ENCODE results near the gene WNT6. TPM values are rescaled to one million over a fixed set of nuclear protein-coding genes. Genes with fewer than 3 reads are reported as not detected.

WNT6 gene
- total RNA-seq, 2 donors from 2014 or later: 0.23 to 0.24 TPM

DNA sequence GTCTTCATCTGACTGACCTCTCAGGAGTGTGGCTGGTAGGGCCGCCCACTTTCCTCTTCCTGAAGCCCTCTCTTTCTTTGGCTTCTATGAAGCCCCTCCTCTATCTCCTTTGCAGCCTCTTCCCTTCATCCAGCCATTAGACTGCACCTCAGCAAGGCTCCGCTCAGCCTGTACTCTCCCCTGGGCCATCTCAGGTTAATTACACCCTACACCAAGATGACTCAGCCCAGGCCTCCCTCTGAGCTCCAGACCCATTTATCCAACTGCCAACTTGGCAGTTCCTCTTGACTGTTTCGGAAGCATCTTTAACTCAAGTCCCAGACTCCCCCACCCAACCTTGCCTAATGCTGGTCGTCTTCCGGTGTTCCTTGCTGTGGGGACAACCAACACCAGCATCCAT is 5.8 kb upstream of the WNT6 start:
- intact Hi-C loops (cut with DNase I): loop anchor here in 1 of 2 donors (10.0 kb wide), 2 partner anchors 139 to 781 kb away; partner anchors contain the start of gene TTLL4
- DNase-seq (ENCODE audit: low spot score): peak; percentile 25

DNA sequence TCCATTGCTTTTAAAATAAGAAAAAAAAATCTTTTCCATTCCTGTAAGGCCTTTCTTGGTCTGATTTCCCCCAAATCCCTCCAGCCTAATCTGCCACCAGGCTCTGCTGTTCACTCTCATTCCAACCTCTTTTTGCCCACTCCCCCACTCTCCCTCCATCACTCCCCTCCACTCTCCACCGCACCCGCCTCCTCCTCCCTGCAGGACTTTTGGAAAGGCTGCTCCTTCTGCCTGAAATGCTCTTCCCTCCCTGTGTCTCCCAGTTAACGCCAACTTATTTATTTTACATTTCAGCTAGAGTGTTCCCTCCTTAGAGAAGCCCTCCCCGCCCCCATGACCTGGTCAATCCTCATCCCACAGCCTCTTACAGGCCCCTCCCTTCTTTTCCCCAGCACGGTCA is 4.7 kb upstream of the WNT6 start:
- peak; percentile 38 for DNase-seq (ENCODE audit: low spot score)
- intact Hi-C loops (cut with DNase I): loop anchor here in 1 of 2 donors (10.0 kb wide), 2 partner anchors 140 to 780 kb away; partner anchors contain the start of gene TTLL4

DNA sequence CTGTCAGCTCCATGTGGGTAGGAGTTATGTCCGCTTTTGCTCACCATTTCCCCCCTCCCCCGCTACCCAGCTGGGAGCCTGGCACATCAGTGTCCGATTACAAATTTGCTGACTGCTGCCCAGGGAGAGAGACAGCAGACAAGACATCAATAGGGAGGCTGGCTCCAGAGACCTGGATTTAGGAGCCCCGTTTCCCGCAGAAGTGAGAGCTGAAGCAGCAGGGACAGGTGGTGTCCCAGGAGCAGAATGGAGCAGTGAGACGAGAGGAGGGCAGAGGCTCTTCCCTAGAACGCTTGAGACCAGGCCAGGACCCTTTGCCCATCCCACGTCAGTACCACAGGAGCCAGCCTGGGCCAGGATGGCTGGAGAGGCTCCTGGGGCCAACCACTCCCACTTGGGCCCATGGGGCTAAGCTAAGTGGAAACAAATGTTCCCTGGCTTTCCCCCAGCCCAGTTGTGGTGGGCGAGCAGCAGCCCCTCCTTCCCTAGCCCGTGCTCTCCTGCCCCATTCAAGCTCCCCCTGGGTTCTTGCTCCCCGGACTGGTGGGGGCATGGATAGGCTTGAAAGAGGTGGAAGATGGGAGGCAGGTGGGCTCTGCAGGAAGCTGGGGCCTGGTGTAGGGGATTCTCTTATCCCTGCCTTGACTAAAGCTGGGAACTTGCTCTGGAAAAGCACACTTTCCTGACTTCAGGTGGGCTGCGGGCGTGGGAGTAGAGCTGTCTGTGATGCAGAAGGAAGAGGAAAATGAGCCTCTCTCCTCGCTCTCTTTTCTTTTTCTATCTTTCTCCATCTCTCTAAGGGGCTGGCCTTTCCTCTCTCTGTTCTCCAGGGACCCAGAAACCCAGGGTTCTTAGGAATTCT is 4.1 kb upstream of the WNT6 start:
- DNase-seq (ENCODE audit: low spot score): peak; percentile 43
- intact Hi-C loops (cut with DNase I): loop anchor here in 1 of 2 donors (10.0 kb wide), 2 partner anchors 141 to 779 kb away; partner anchors contain the start of gene TTLL4

DNA sequence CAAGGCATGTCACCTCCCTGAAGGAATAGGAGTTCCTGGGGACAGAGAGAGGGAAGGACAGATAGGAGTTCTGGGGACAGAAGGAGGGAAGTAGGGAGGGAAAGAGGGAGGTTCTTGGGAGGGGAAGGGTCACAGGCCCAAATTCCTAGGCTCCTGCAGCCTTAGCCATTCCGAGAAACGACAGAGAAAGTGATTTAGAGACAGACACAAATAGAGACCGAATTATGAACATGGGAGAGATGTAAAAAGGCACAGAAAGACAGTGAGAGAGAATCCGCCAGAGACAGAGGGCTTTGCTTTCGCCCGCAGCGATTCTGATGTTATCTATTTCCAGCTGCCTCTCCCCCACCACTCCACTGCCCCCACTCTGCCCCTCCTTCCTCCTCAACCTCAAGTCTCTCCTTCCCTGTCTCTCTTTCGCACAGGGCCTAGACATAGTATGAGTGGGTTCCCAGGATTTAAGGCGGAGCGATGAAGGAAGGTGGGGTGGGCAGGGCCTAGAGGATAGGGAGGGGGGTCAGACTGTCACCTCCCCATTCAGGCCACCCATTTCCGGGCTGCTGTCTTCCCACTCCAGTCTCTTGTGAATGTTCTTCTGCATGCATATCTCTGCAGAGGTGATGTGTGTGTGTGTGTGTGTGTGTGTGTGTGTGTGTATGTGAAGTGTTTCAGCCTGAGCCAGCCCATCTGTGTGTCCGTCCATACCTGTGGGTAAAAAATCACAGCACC is 3.3 kb upstream of the WNT6 start:
- DNase-seq (ENCODE audit: low spot score): peak; percentile 34
- intact Hi-C loops (cut with DNase I): loop anchor here in 1 of 2 donors (10.0 kb wide), 2 partner anchors 142 to 778 kb away; partner anchors contain the start of gene TTLL4

DNA sequence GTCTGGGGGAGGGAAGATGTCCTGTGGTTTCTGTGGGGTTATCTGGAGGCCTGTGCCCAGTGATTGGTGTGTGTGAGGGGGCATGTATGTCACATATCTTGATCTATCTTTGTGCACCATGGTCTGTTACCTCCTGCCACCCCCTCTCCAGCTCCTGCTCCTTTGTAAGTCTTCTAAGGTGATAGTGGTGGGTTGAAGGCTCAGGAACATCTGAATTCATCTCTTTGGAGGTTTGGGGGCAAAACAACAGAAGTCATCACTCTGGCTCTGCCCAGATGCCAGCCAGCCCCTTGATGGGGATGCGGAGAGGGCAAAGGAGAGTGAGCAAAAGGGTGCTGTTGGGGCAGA is 2.7 kb upstream of the WNT6 start:
- peak; percentile 62 for DNase-seq (ENCODE audit: low spot score)
- intact Hi-C loops (cut with DNase I): loop anchor here in 1 of 2 donors (10.0 kb wide), 2 partner anchors 142 to 778 kb away; partner anchors contain the start of gene TTLL4

- intact Hi-C loops (cut with DNase I): loop anchor here in 1 of 2 donors (10.0 kb wide), 2 partner anchors 143 to 777 kb away; partner anchors contain the start of gene TTLL4
- DNase-seq (ENCODE audit: low spot score): peak; percentile 49
Measured at GRCh38 chr2:218857371-218858137, 2.1 kb upstream of the WNT6 start.

DNA sequence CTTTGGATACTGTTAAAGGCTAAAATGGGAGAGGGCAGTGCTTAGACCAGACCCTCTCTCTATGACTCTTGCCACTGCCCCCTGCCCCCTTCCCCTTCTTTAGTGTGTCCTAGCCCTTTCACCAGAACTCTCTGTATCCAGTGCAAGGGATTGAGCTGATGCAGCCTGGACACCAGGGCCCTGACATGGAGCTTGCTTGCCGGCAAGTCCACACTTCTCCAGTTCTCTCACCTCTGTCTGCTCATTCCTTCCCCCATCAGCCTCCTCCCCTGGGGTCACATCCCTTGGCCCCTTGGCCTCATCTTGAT is 1.5 kb upstream of the WNT6 start:
- intact Hi-C loops (cut with DNase I): loop anchor here in 1 of 2 donors (10.0 kb wide), 2 partner anchors 143 to 777 kb away; partner anchors contain the start of gene TTLL4

DNA sequence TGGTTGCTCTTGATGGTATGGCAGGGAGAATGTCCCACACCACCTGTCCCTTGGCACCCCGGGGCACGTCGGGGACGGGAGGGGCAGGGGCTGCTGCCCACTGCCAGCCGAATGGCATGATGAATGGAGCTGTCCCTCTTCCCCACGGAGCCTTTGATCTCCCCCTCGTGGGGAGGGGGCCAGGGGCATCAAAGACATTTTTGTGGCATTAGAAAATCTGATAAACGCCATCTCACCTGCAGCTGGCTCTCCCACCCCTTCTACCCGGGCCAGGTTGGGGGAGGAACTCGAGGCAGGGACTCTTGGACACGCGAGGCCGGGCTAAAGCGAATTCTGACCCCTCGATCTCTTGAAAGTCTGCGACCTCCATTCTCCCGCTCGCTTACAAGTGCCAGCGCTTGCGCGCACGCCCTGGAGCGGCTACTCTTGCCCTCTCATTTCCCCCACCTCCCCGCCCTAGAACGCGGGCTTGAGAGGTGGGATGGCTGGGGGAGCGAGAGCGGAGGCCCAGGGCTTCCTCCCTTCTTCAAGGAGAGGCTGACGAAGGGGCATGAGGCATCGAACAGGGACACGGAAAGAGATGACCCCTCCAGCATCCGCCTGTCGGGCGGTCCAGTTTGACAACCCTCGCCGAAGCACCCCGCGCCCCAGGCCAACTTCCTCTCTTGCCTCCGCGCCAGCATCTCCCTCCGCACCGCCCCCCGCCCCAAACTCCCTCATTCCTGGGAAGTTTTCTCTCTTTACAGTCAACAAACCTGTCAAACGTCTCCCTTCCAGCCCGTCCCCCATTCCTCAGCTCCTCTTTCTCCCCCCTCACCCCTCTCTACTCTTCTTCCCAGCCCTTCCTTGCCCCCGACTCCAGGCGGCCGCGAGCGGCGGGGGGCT is 692 bp upstream of the WNT6 start:
- intact Hi-C loops (cut with DNase I): loop anchor here in 1 of 2 donors (10.0 kb wide), 2 partner anchors 144 to 776 kb away; partner anchors contain the start of gene TTLL4

More for the DNA sequence above, 1.5 kb upstream of the WNT6 start:
- DNase-seq (ENCODE audit: low spot score): peak; percentile 73

DNA sequence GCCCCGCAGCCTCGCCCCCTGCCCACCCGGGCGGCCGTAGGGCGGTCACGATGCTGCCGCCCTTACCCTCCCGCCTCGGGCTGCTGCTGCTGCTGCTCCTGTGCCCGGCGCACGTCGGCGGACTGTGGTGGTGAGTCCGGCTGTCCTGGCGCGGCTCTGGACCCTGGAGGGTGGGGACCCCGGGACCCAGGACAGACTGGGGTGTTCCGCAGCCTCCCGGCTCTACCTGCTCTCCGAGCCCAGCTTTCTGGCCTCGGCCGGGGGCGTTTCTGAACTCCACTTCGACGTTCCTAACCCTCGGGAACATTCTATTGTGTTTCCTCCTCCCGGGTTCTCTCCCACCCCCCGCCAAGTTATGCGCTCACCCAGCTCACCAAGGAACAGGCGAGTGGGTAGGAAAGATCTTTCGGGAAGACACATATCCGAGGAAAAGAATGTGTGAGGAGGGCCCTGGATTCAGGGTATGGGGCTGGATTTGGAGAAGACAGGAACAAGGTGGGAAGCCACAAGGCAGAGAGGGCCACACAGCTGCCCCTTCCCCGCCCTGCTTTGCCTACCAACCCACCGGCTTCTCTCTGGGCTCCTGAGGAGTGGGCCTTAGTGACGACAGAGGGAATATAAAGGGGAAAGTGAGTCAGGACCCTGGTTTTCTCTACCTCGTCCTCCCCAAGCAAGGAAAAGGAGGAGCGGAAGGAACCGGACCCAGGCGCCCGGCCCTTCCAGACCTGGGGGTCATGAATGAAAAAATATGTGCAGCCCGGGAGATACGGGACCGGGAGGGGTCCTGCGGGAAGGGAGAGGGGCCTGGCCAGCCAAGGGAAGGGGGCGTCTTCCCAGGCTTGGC is 605 bp downstream of the WNT6 start:
- intact Hi-C loops (cut with DNase I): loop anchor here in 1 of 2 donors (10.0 kb wide), 2 partner anchors 145 to 775 kb away; partner anchors contain the start of gene TTLL4
- peak; percentile 74 for DNase-seq (ENCODE audit: low spot score)

More for the DNA sequence above, 692 bp upstream of the WNT6 start:
- peak; percentile 74 for DNase-seq (ENCODE audit: low spot score)

GRCh38 chr2:218860950-218861381 is 1.4 kb downstream of the WNT6 start:
- DNase-seq (ENCODE audit: low spot score): peak; percentile 79
- intact Hi-C loops (cut with DNase I): no loop called here

DNA sequence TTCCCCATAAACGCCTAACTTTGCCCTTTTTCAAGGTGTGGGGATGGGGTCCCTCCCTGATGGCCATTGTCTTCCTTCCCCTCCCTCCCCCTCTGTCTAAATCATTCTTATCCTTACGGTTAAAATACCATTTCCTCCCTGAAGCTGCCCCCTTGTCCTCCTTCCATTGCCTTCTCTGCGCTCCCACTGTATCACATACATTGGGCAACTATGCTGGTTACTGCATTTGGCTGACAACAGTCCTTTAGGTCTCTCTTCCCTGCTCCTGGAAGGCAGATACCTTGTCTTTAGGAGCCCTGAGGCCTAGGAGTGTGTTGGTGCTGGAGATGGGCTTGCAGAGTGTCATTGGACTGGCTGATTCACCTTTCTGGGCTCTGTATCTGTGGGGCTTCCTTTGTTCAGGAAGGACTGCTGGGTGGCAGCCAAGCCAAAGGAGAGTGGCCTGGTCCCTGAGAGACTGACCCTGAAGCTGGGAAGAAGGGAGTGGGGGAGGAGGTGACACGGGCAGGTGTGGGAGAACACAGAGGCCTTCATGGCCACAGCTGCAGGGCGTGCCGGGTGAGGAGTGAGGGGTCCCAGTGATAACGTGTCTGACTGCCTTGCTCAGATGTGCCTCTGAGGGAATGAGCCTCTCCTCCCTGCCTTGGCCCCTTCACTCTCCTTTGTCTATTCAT is 2.2 kb downstream of the WNT6 start:
- DNase-seq (ENCODE audit: low spot score): peak; percentile 19

DNA sequence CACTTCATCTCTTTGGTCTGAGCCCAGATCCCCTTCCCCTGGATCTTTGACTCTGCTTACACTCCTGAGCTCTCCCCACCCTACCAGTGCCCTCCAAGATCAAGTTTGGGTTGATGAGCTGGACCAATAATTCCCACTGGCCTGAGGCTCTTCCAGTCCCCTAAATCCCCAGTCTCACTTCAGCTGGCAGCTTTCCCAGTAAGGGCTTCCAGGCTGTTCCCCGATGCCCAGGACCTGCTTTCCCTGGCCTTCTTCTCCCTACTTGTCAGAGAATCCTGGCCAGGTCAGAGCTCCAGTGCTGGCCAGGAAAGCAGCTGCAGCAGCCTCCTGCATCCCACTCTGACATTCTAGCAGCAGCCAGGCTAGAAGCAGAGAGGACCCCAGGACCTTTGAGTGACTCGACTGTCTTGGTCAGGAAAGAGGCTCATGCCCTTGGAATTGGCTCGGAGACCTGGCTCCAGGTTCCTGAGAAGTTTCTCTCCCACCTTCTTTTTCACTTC is 3.5 kb downstream of the WNT6 start:
- peak; percentile 28 for DNase-seq (ENCODE audit: low spot score)
- intact Hi-C loops (cut with DNase I): no loop called here

More for the DNA sequence above, 2.2 kb downstream of the WNT6 start:
- intact Hi-C loops (cut with DNase I): no loop called here

DNA sequence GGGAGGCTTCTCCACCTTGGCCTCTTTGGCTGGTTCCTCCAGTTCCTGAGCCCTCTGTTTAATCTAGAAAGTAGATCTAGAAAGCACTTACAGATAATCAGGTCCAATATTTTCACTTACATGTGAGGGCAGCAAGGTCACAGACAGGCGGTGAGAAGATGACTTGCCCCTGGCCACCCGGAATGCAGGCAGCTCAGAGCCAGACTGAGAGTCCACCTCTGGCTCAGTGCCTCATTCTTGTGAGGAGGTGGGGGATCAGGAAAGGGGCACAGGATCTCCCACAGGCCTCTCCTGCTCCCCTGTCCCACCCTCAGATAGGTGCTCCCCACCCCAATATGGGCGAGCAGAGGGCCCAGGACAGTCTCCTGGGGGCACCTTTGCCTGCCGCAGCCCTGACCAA is 5.8 kb downstream of the WNT6 start:
- DNase-seq (ENCODE audit: low spot score): no peak
- intact Hi-C loops (cut with DNase I): no loop called here

GRCh38 chr2:218865999-218866398 is 6.4 kb downstream of the WNT6 start:
- intact Hi-C loops (cut with DNase I): no loop called here
- no peak for DNase-seq (ENCODE audit: low spot score)

DNA sequence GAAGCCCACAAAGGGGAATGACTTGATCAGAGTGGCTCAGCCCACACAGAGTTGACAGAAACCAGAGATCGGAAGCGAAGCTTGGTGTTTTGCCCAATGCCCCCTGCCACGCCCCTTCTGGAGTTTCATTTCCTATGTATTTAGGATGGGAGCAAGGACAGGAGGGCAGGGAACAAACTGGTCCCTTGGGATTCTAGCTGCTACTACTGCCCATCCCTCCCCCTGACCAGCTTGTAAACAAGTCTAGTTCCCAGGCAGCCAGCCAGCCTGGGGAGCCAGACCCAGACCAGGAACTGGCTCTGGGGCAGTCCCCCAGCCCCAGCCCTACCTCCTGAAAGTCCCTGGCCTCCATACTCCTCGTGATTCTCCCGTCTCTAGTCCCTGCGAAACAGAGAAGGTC is 8.3 kb downstream of the WNT6 start:
- intact Hi-C loops (cut with DNase I): no loop called here
- DNase-seq (ENCODE audit: low spot score): no peak

DNA sequence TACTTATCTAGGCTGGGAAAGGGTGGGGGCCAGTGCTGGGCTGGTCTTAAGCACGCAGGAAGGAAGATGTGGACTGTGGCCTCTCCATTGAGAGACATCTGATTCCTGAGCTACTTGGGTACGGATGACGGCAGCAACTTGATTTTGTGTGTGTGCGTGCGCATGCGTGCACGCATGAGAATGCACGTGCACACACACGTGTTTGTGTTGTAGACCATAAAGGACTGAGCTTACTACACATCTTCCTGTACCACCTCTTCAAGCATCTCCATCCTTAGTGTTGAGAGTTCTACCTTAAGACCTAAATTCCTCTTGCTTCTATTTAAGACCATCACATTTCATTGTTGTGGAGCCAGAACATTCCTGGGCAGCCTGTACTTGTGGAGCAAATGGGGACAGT is 9.5 kb downstream of the WNT6 start:
- no peak for DNase-seq (ENCODE audit: low spot score)
- intact Hi-C loops (cut with DNase I): no loop called here

DNA sequence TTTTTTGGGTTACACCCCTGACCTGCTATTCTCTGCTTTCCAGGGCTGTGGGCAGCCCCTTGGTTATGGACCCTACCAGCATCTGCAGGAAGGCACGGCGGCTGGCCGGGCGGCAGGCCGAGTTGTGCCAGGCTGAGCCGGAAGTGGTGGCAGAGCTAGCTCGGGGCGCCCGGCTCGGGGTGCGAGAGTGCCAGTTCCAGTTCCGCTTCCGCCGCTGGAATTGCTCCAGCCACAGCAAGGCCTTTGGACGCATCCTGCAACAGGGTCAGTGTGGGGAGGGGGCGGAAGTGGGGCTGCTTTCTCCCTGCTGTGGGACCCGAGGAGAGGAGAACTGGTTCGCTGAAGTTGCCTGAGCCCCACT is 11.4 kb downstream of the WNT6 start:
- no peak for DNase-seq (ENCODE audit: low spot score)
- intact Hi-C loops (cut with DNase I): no loop called here
